ENCODE measurements around the gene NOS1AP. TPM values are rescaled to one million over a fixed set of nuclear protein-coding genes. Genes with fewer than 3 reads are reported as not detected.

NOS1AP gene
- total RNA-seq, 1 experiment from 2014 or later: 5.3 TPM

- intact Hi-C loops (cut with micrococcal nuclease): no loop called here
- Histone ChIP-seq H3K4me2 (ENCODE audit: low read length) (no peak overlapping the region), H3K36me3 (ENCODE audit: control insufficient read depth in 1 of 2, insufficient read depth in 2 of 2, low read length in 2 of 2) (no peaks in the 10 kb centered on the region), H3K4me1 (ENCODE audit: control insufficient read depth in 1 of 2, insufficient read depth in 2 of 2, low read length in 2 of 2) (peaks cover 0 to 13% of the 10 kb centered on the region in 2 experiments; a peak in 2 of 4 replicates), H3K27me3 (ENCODE audit: insufficient read depth, low read length) (no peaks in the 10 kb centered on the region), H3K4me3 (replicated peaks in 1 of 2; ENCODE audit: low read depth in 1 of 2, low read length in 2 of 2) (no peak overlapping the region), H3K9me2 (ENCODE audit: insufficient read depth) (no peaks in the 10 kb centered on the region), H3K9me3 (ENCODE audit: control insufficient read depth in 1 of 2, insufficient read depth in 1 of 2, low read depth in 1 of 2, low read length in 2 of 2) (no peaks in the 10 kb centered on the region), H3K79me2 (ENCODE audit: insufficient read depth, low read length) (no peaks in the 10 kb centered on the region), H4K20me1 (ENCODE audit: insufficient read depth) (no peaks in the 10 kb centered on the region), H3K27ac (ENCODE audit: low read depth, low read length) (no peak overlapping the region), H2AFZ (ENCODE audit: low read depth, low read length, poor library complexity, severe bottlenecking) (no peak overlapping the region), H3K9ac (ENCODE audit: low read length) (no peak overlapping the region)
- ATAC-seq (no peak), DNase-seq (ENCODE audit: low read depth, low spot score) (no peak)
- no TSS peak for BruUV-seq (replicated peaks)
- POLR2A ChIA-PET: no interaction called here
- CTCF ChIA-PET: no interaction called here
- TF ChIP-seq RAD21 (IDR thresholded peaks at IDR 0.05; ENCODE audit: low read depth): no peak
- no peak for TF ChIP-seq POLR2A (IDR thresholded peaks at IDR 0.05; ENCODE audit: borderline replicate concordance, extremely low read depth, insufficient read depth, insufficient read length)
- no peak for TF ChIP-seq FOSL1 (IDR thresholded peaks at IDR 0.05; ENCODE audit: low read depth)
- TF ChIP-seq REST (IDR thresholded peaks at IDR 0.05; ENCODE audit: low read depth): no peak
- RAD21 ChIA-PET (ENCODE audit: low non-redundant PET in 1 of 2, low total read pairs in 2 of 2, uncharacterized antibody in 2 of 2, unreplicated experiment in 2 of 2): no interaction called here
These were observed 167.1 kb downstream of the NOS1AP start for GRCh38 chr1:162236618-162237017.

GRCh38 chr1:162240577-162240976 lies 171.1 kb downstream of the NOS1AP start:
- Histone ChIP-seq H3K9ac (ENCODE audit: low read length) (no peak overlapping the region), H3K4me3 (replicated peaks in 1 of 2; ENCODE audit: low read depth in 1 of 2, low read length in 2 of 2) (no peak overlapping the region), H3K9me3 (ENCODE audit: control insufficient read depth in 1 of 2, insufficient read depth in 1 of 2, low read depth in 1 of 2, low read length in 2 of 2) (no peaks in the 10 kb centered on the region), H3K27me3 (ENCODE audit: insufficient read depth, low read length) (no peaks in the 10 kb centered on the region), H3K4me2 (ENCODE audit: low read length) (no peak overlapping the region), H3K79me2 (ENCODE audit: insufficient read depth, low read length) (no peaks in the 10 kb centered on the region), H3K36me3 (ENCODE audit: control insufficient read depth in 1 of 2, insufficient read depth in 2 of 2, low read length in 2 of 2) (no peaks in the 10 kb centered on the region), H3K27ac (ENCODE audit: low read depth, low read length) (no peak overlapping the region), H3K9me2 (ENCODE audit: insufficient read depth) (no peaks in the 10 kb centered on the region), H4K20me1 (ENCODE audit: insufficient read depth) (no peaks in the 10 kb centered on the region), H3K4me1 (ENCODE audit: control insufficient read depth in 1 of 2, insufficient read depth in 2 of 2, low read length in 2 of 2) (peaks cover 0 to 12% of the 10 kb centered on the region in 2 experiments; a peak in 2 of 4 replicates), H2AFZ (ENCODE audit: low read depth, low read length, poor library complexity, severe bottlenecking) (no peak overlapping the region)
- intact Hi-C loops (cut with micrococcal nuclease): loop anchor here (10.0 kb wide), 1 partner anchor 154 kb away; no protein-coding TSS in a partner anchor
- ATAC-seq: no peak
- TF ChIP-seq YY1 (IDR thresholded peaks at IDR 0.05; ENCODE audit: extremely low read depth, insufficient replicate concordance, low read depth, low read length): no peak
- no peak for TF ChIP-seq ELF1 (IDR thresholded peaks at IDR 0.05; ENCODE audit: borderline replicate concordance, low read depth)
- no peak for TF ChIP-seq EZH2phosphoT487 (IDR thresholded peaks at IDR 0.05; ENCODE audit: borderline replicate concordance)
- TF ChIP-seq POLR2A (IDR thresholded peaks at IDR 0.05; ENCODE audit: borderline replicate concordance, extremely low read depth, insufficient read depth, insufficient read length): no peak
- TF ChIP-seq POLR2AphosphoS5 (IDR thresholded peaks at IDR 0.05; ENCODE audit: low read depth, low read length): no peak
- TF ChIP-seq SRF (IDR thresholded peaks at IDR 0.05; ENCODE audit: low read depth): no peak
- no peak for TF ChIP-seq CEBPB (IDR thresholded peaks at IDR 0.05; ENCODE audit: low read depth)
- no peak for TF ChIP-seq SP1 (IDR thresholded peaks at IDR 0.05; ENCODE audit: low read depth)
- no peak for TF ChIP-seq EZH2 (IDR thresholded peaks at IDR 0.05)
- TF ChIP-seq TCF7L2 (IDR thresholded peaks at IDR 0.05; ENCODE audit: borderline replicate concordance, extremely low read depth, insufficient read depth, insufficient read length): no peak
- TF ChIP-seq CTCF (IDR thresholded peaks at IDR 0.05 in 2 of 3, conservative IDR thresholded peaks at IDR 0.05 in 1 of 3; ENCODE audit: borderline replicate concordance in 1 of 3, insufficient read depth in 1 of 3, low read depth in 2 of 3, low read length in 2 of 3): no peak
- no peak for TF ChIP-seq FOSL1 (IDR thresholded peaks at IDR 0.05; ENCODE audit: low read depth)
- no TSS peak for BruUV-seq (replicated peaks)
- no peak for DNase-seq (ENCODE audit: low read depth, low spot score)
- ChIA-PET POLR2A (no interaction called here), CTCF (interaction anchor here (1.4 kb wide), 3 partner anchors 11 to 35 kb away, joined by 3 to 6 read pairs (median 4); no protein-coding TSS in a partner anchor), RAD21 (ENCODE audit: low non-redundant PET in 1 of 2, low total read pairs in 2 of 2, uncharacterized antibody in 2 of 2, unreplicated experiment in 2 of 2) (interaction anchor here in 1 of 2 experiments (0.7 kb wide), 1 partner anchor 177 kb away, joined by 7 read pairs; no protein-coding TSS in a partner anchor)
